KMS-11 (cell line): ENCODE data around the gene KCTD19.
A peak's percentile ranks its signal among the peaks of the same experiment; 100 is the strongest.

Experiments
- H2AFZ ChIP-seq: fragments of 200-600 bp; sonication (generic); 2 replicates; pipeline ENCODE4 v1.6.1; 2016; ENCODE audit warnings: antibody characterized with exemption, mixed run types, low read depth
- H3K27ac ChIP-seq: fragments of 200-600 bp; sonication (generic); 2 replicates; pipeline ENCODE4 v1.6.1; 2016; ENCODE audit warnings: mild to moderate bottlenecking, mixed run types
- H3K27me3 ChIP-seq: fragments of 200-600 bp; sonication (generic); 2 replicates; pipeline ENCODE4 v1.6.1; 2017; ENCODE audit warnings: mild to moderate bottlenecking, low read depth, mixed run types, moderate library complexity; ENCODE audit not compliant: insufficient read depth
- H3K36me3 ChIP-seq: fragments of 200-600 bp; sonication (generic); 2 replicates; pipeline ENCODE4 v1.6.1; 2017; ENCODE audit warnings: mild to moderate bottlenecking, mixed run types; ENCODE audit not compliant: insufficient read depth
- H3K4me1 ChIP-seq: fragments of 200-600 bp; sonication (generic); 2 replicates; pipeline ENCODE4 v1.6.1; 2016; ENCODE audit warnings: mild to moderate bottlenecking, low read depth, mixed run types; ENCODE audit not compliant: poor library complexity, severe bottlenecking
- H3K4me2 ChIP-seq: fragments of 200-600 bp; sonication (generic); 2 replicates; pipeline ENCODE4 v1.7.0; 2016; ENCODE audit warnings: mild to moderate bottlenecking, mixed run types
- H3K4me3 ChIP-seq: fragments of 200-600 bp; sonication (generic); IDR thresholded peaks from 2 replicates; pipeline ENCODE4 v1.6.1; 2017; ENCODE audit warnings: low read depth, low read length, mixed read lengths; ENCODE audit not compliant: insufficient read depth
- H3K79me2 ChIP-seq: fragments of 200-600 bp; sonication (generic); 2 replicates; pipeline ENCODE4 v1.6.1; 2016; ENCODE audit warnings: low read depth, mixed run types; ENCODE audit not compliant: insufficient read depth
- H3K9ac ChIP-seq: fragments of 200-600 bp; sonication (generic); 2 replicates; pipeline ENCODE4 v1.6.1; 2016; ENCODE audit warnings: mild to moderate bottlenecking, mixed run types
- H4K20me1 ChIP-seq: fragments of 200-600 bp; sonication (generic); 2 replicates; pipeline ENCODE4 v1.6.1; 2016; ENCODE audit warnings: mild to moderate bottlenecking, mixed run types; ENCODE audit not compliant: insufficient read depth
- CTCF ChIP-seq: fragments of 200-600 bp; sonication (generic); conservative IDR thresholded peaks from 2 replicates; pipeline ENCODE4 v1.6.1; 2017; ENCODE audit warnings: low read depth, mild to moderate bottlenecking, antibody characterized with exemption, low read length, moderate library complexity, mixed read lengths

The KCTD19 gene

GRCh38 chr16:67247192-67248072 lies 79.1 kb downstream of the KCTD19 start, which contains the start of gene FHOD1:
TSS of gene FHOD1 (minus strand) at chr16:67247481. CDS start at chr16:67247410, 71 bp downstream.
- Histone ChIP-seq H3K27ac (peak within 1 kb of the TSS; percentile 46), H3K4me3 (peak within 1 kb of the TSS; percentile 24), H3K36me3 (no peaks in the 10 kb centered on the region), H3K9ac (peak within 1 kb of the TSS; percentile 57; the same call in 1 of the 2 replicates), H3K4me2 (peak within 1 kb of the TSS; percentile 100), H3K4me1 (peaks cover 29% of the 10 kb centered on the region), H3K27me3 (peaks cover 34% of the 10 kb centered on the region), H4K20me1 (no peaks in the 10 kb centered on the region), H3K79me2 (no peaks in the 10 kb centered on the region), H2AFZ (peak within 1 kb of the TSS; percentile 97)
- TF ChIP-seq CTCF = no peak

GRCh38 chr16:67246756-67247191 lies 79.8 kb downstream of the KCTD19 start:
- Histone ChIP-seq H3K9ac (peak overlapping the region; percentile 43; the same call in 1 of the 2 replicates), H3K27ac (peak overlapping the region; percentile 46), H3K4me3 (peak overlapping the region; percentile 24), H3K27me3 (peaks cover 34% of the 10 kb centered on the region), H3K4me2 (peak overlapping the region; percentile 100), H2AFZ (peak overlapping the region; percentile 81), H3K4me1 (peaks cover 32% of the 10 kb centered on the region), H3K79me2 (no peaks in the 10 kb centered on the region), H3K36me3 (no peaks in the 10 kb centered on the region), H4K20me1 (no peaks in the 10 kb centered on the region)
- TF ChIP-seq CTCF = no peak

GRCh38 chr16:67246081-67246755 lies 80.3 kb downstream of the KCTD19 start:
- Histone ChIP-seq H3K79me2 (no peaks in the 10 kb centered on the region), H2AFZ (peak overlapping the region; percentile 81), H3K4me1 (peaks cover 38% of the 10 kb centered on the region), H3K9ac (peak overlapping the region; percentile 43; the same call in 1 of the 2 replicates), H3K4me3 (peak overlapping the region; percentile 24), H3K4me2 (peak overlapping the region; percentile 100), H3K36me3 (no peaks in the 10 kb centered on the region), H4K20me1 (no peaks in the 10 kb centered on the region), H3K27me3 (peaks cover 30% of the 10 kb centered on the region), H3K27ac (peak overlapping the region; percentile 46; the same call in 1 of the 2 replicates)
- peak; percentile 50 for TF ChIP-seq CTCF

- Histone ChIP-seq H3K4me1 (peaks cover 40% of the 10 kb centered on the region), H3K9ac (peak overlapping the region; percentile 43; the same call in 1 of the 2 replicates), H3K4me2 (peak overlapping the region; percentile 100), H3K27me3 (peaks cover 27% of the 10 kb centered on the region), H3K4me3 (peak overlapping the region; percentile 24), H2AFZ (peak overlapping the region; percentile 81), H4K20me1 (no peaks in the 10 kb centered on the region), H3K27ac (0 out of 2 replicates have a peak overlapping the region, but pooled peaks have one; percentile 46), H3K36me3 (no peaks in the 10 kb centered on the region), H3K79me2 (no peaks in the 10 kb centered on the region)
- no peak for TF ChIP-seq CTCF
Observed at GRCh38 chr16:67245674-67246080, 80.9 kb downstream of the KCTD19 start.
